Osteocyte (in vitro differentiated cells): ENCODE data around the gene PRKCE. TPM values are rescaled to one million over a fixed set of nuclear protein-coding genes. Genes with fewer than 3 reads are reported as not detected.

Experiments
- DNase-seq: peaks from one replicate; pipeline ENCODE4 v3.0.0; 2021; ENCODE audit warnings: mixed read lengths; ENCODE audit not compliant: unreplicated experiment; ENCODE audit errors: extremely low spot score
- H3K27ac Mint-ChIP-seq: one replicate; pipeline ENCODE4 v1.8.0; 2021; ENCODE audit warnings: mild to moderate bottlenecking, mixed read lengths; ENCODE audit not compliant: unreplicated experiment
- H3K27me3 Mint-ChIP-seq: one replicate; pipeline ENCODE4 v1.8.0; 2021; ENCODE audit warnings: mixed read lengths; ENCODE audit not compliant: unreplicated experiment
- H3K36me3 Mint-ChIP-seq: one replicate; pipeline ENCODE4 v1.8.0; 2021; ENCODE audit warnings: mixed read lengths; ENCODE audit not compliant: unreplicated experiment
- H3K4me1 Mint-ChIP-seq: one replicate; pipeline ENCODE4 v1.8.0; 2021; ENCODE audit warnings: mixed read lengths; ENCODE audit not compliant: unreplicated experiment
- H3K4me3 Mint-ChIP-seq: one replicate; pipeline ENCODE4 v1.8.0; 2021; ENCODE audit warnings: mild to moderate bottlenecking, moderate library complexity, mixed read lengths; ENCODE audit not compliant: unreplicated experiment
- H3K9me3 Mint-ChIP-seq: one replicate; pipeline ENCODE4 v1.8.0; 2021; ENCODE audit warnings: mixed read lengths; ENCODE audit not compliant: unreplicated experiment
- CTCF ChIP-seq: fragments of 200-600 bp; sonication (generic); IDR thresholded peaks from 2 replicates; pipeline ENCODE4 v1.5.0; 2021; ENCODE audit warnings: antibody characterized with exemption, mild to moderate bottlenecking, moderate library complexity
- total RNA-seq: library from RNA; stranded (reverse); gene quantifications from 2 replicates; pipeline ENCODE4 v1.2.1, GENCODE V29; 2021

PRKCE gene
- total RNA-seq, 1 donor from 2014 or later, result 13.8 TPM

GRCh38 chr2:46086578-46087070 lies 435.1 kb downstream of the PRKCE start:
- Mint-ChIP-seq H3K4me1 (peaks cover 8% of the 10 kb centered on the region), H3K27ac (no peak overlapping the region), H3K27me3 (no peaks in the 10 kb centered on the region), H3K4me3 (no peak overlapping the region), H3K36me3 (peaks cover 27% of the 10 kb centered on the region), H3K9me3 (peaks cover 3% of the 10 kb centered on the region)
- no peak for TF ChIP-seq CTCF
- no peak for DNase-seq

GRCh38 chr2:46087492-46087891 lies 436.0 kb downstream of the PRKCE start:
- Mint-ChIP-seq H3K27ac (no peak overlapping the region), H3K27me3 (no peaks in the 10 kb centered on the region), H3K4me3 (no peak overlapping the region), H3K9me3 (peaks cover 3% of the 10 kb centered on the region), H3K4me1 (peaks cover 5% of the 10 kb centered on the region), H3K36me3 (peaks cover 27% of the 10 kb centered on the region)
- DNase-seq, result no peak
- no peak for TF ChIP-seq CTCF

- TF ChIP-seq CTCF, result no peak
These were observed 439.5 kb downstream of the PRKCE start for GRCh38 chr2:46091004-46091403.

GRCh38 chr2:46091961-46092667 lies 440.6 kb downstream of the PRKCE start:
- Mint-ChIP-seq H3K27me3 (no peaks in the 10 kb centered on the region), H3K27ac (no peak overlapping the region), H3K36me3 (peaks cover 35% of the 10 kb centered on the region), H3K9me3 (peaks cover 24% of the 10 kb centered on the region), H3K4me3 (no peak overlapping the region), H3K4me1 (no peaks in the 10 kb centered on the region)
- TF ChIP-seq CTCF, result no peak
- no peak for DNase-seq

More at GRCh38 chr2:46091004-46091403, 439.5 kb downstream of the PRKCE start:
- no peak for DNase-seq
- Mint-ChIP-seq H3K4me3 (no peak overlapping the region), H3K27me3 (no peaks in the 10 kb centered on the region), H3K9me3 (peaks cover 24% of the 10 kb centered on the region), H3K27ac (no peak overlapping the region), H3K36me3 (peaks cover 43% of the 10 kb centered on the region), H3K4me1 (peaks cover 4% of the 10 kb centered on the region)

GRCh38 chr2:46094689-46095088 lies 443.2 kb downstream of the PRKCE start:
- H3K9me3 Mint-ChIP-seq, result peaks cover 21% of the 10 kb centered on the region
- H3K36me3 Mint-ChIP-seq, result peaks cover 21% of the 10 kb centered on the region
- peaks cover 23% of the 10 kb centered on the region for H3K4me1 Mint-ChIP-seq
- no peak for TF ChIP-seq CTCF
- H3K27ac Mint-ChIP-seq, result no peak overlapping the region
- no peak overlapping the region for H3K4me3 Mint-ChIP-seq
- no peaks in the 10 kb centered on the region for H3K27me3 Mint-ChIP-seq
- no peak for DNase-seq
